Cardiac septum (tissue), 1 donor: Measurements from ENCODE around the gene ZNF367. TPM values are rescaled to one million over a fixed set of nuclear protein-coding genes. Genes with fewer than 3 reads are reported as not detected.

ENCODE experiments used
- DNase-seq: peaks from one replicate; pipeline ENCODE4 v3.0.0-alpha.2; 2020; ENCODE audit warnings: low spot score
- intact Hi-C: fragments of 100-400 bp; cut with DNase I; formaldehyde crosslinking; loops from one replicate; pipeline ENCODE4 v1.14.0; 2022
- total RNA-seq: library from RNA; stranded (reverse); fragmentation: NEBNext Ultra II Directional; extraction: Animal tissue kit (Norgen Biotek cat#: 25700); gene quantifications from one replicate; pipeline ENCODE4 v1.2.1, GENCODE V29; 2021
- donor health status: DM: no; HTN: no; CAD: no.

The ZNF367 gene
- total RNA-seq, 1 donor from 2014 or later, result 2.1 TPM

- intact Hi-C loops, result loop anchor here (10.0 kb wide), 1 partner anchor 86 kb away; no protein-coding TSS in a partner anchor
- DNase-seq, result no peak
These were observed 6.9 kb downstream of the ZNF367 start for GRCh38 chr9:96411129-96411838.

- intact Hi-C loops, result no loop called here
- no peak for DNase-seq
These were observed 9.5 kb downstream of the ZNF367 start for GRCh38 chr9:96408409-96409280.

- intact Hi-C loops, result no loop called here
- DNase-seq, result no peak
These were observed 17.8 kb downstream of the ZNF367 start for GRCh38 chr9:96400132-96400910.

GRCh38 chr9:96399325-96399633 lies 18.9 kb downstream of the ZNF367 start:
- intact Hi-C loops, result no loop called here
- no peak for DNase-seq

GRCh38 chr9:96398582-96399324 lies 19.4 kb downstream of the ZNF367 start:
- intact Hi-C loops, result no loop called here
- no peak for DNase-seq

GRCh38 chr9:96395964-96396363 lies 22.2 kb downstream of the ZNF367 start:
- DNase-seq, result no peak
- intact Hi-C loops, result no loop called here

GRCh38 chr9:96394832-96395496 lies 23.2 kb downstream of the ZNF367 start:
- no peak for DNase-seq
- intact Hi-C loops, result no loop called here

GRCh38 chr9:96392263-96392662 lies 25.9 kb downstream of the ZNF367 start:
- DNase-seq, result no peak
- intact Hi-C loops, result no loop called here

- intact Hi-C loops, result no loop called here
- no peak for DNase-seq
These were observed 27.0 kb downstream of the ZNF367 start for GRCh38 chr9:96391021-96391765.

GRCh38 chr9:96388144-96388543 lies 30.0 kb downstream of the ZNF367 start:
- intact Hi-C loops, result no loop called here
- no peak for DNase-seq

- no peak for DNase-seq
- intact Hi-C loops, result no loop called here
These were observed 32.0 kb downstream of the ZNF367 start for GRCh38 chr9:96386157-96386556.

- intact Hi-C loops, result loop anchor here (5.0 kb wide), 2 partner anchors 34 to 41 kb away; partner anchors contain the start of gene ZNF367
- DNase-seq, result peak; percentile 80
These were observed 34.8 kb downstream of the ZNF367 start, which contains the start of gene SLC35D2 for GRCh38 chr9:96383165-96383942. TSS of gene SLC35D2 (minus strand) at chr9:96383711. CDS start at chr9:96383634, 77 bp downstream.

GRCh38 chr9:96382839-96383164 lies 35.4 kb downstream of the ZNF367 start:
- intact Hi-C loops, result loop anchor here (5.0 kb wide), 2 partner anchors 34 to 41 kb away; partner anchors contain the start of gene ZNF367
- DNase-seq, result no peak

- intact Hi-C loops, result loop anchor here (5.0 kb wide), 2 partner anchors 35 to 40 kb away; partner anchors contain the start of gene ZNF367
- DNase-seq, result no peak
These were observed 36.0 kb downstream of the ZNF367 start for GRCh38 chr9:96382175-96382574.

GRCh38 chr9:96381696-96382095 lies 36.5 kb downstream of the ZNF367 start:
- intact Hi-C loops, result loop anchor here (5.0 kb wide), 2 partner anchors 36 to 39 kb away; partner anchors contain the start of gene ZNF367

GRCh38 chr9:96381125-96381524 lies 37.0 kb downstream of the ZNF367 start:
- DNase-seq, result no peak
- intact Hi-C loops, result loop anchor here (5.0 kb wide), 2 partner anchors 36 to 39 kb away; partner anchors contain the start of gene ZNF367

More at GRCh38 chr9:96381696-96382095, 36.5 kb downstream of the ZNF367 start:
- no peak for DNase-seq

GRCh38 chr9:96379461-96379860 lies 38.7 kb downstream of the ZNF367 start:
- DNase-seq, result no peak
- intact Hi-C loops, result loop anchor here (10.0 kb wide), 1 partner anchor 55 kb away; no protein-coding TSS in a partner anchor
